ENCODE results near the gene CNDP2.
A peak's percentile ranks its signal among the peaks of the same experiment; 100 is the strongest.

Gene CNDP2

DNA sequence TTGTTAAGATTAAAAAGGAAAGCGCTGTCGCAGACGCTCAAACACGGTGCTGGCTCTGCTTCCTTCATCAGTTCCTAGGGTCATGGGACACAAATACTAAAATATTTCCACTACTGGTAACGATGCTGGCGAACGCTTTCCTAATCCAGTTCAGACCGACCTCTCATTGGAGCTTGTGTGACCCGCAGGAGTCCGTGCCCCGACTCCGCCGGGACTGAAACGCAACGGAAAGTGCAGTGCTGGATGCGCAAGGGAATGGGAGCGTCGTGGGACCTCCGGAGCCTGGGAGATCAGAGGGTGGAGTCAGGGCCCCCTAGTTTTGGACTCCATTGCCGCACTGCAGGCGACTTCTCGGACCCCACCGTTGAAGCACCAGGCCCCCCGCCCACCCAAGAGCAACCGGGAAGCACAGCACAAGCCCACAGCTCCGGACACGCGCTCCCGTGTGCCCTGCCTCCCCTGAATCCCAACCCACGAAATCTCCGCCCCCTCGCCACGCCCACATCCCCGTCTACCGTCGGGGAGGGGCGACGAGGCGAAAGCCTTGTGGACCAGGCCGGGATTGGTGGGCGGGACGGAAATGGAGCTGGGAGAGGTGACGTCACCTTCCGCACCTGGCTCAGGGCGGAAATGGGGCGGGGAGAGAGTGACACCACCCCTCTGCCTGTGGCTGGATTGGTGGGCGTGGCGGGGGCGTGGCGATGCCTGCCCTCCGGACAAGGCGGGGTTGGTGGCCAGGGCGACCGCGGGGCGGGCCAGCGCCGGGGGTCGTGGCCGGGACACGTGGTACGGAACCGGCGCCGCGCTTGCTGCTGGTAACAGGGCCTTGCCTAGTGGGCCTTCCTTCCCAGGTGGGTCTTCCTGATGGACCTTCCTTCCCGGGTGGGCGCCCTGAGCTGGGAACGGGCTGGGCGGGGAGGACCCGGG, at the start of gene CNDP2:
Gene CNDP2, plus strand, starts transcription at position 783 of the 927 bp plus-strand sequence. CDS start 3,611 bp downstream, outside the sequence.
- DNase-seq (ENCODE audit: low spot score), result peak; percentile 99

DNA sequence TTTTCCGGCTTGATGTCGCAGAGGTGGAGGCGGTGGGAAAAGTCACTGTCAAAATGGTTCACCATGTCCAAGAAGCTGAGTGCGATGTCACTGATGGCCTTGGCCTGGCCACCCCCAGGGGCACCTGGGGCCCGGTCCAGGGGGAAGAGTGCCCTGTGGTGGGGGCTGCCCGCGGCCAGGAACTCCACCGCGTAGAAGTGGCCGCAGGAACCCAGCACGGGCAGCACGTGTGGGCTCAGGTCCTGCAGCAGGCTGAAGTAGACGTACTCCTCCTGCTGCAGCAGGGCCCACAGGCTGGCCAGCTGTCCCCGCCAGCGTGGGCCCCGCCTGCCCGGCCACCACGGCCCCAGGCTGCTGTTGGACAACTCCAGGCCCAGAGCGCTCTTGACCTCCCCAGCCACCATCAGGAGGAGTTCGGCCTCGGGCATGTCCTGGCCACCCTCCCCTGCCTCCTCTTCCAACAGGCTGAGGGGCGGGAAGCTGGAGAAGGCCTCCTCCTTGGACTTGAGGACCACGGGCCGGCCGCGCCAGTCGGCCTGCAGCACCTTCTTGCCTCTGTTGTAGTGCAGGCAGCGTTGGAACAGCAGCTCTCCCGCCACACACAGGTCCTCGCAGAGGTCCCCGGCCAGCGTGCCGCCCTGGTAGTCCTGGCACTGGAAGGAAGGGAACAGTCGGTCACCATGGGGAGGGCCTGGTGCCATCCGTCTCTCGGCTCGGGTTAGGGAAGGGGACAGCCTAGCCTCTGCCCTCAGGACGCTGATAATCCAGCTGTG, 49.3 kb upstream of the CNDP2 start:
- DNase-seq (ENCODE audit: low spot score), result no peak

DNA sequence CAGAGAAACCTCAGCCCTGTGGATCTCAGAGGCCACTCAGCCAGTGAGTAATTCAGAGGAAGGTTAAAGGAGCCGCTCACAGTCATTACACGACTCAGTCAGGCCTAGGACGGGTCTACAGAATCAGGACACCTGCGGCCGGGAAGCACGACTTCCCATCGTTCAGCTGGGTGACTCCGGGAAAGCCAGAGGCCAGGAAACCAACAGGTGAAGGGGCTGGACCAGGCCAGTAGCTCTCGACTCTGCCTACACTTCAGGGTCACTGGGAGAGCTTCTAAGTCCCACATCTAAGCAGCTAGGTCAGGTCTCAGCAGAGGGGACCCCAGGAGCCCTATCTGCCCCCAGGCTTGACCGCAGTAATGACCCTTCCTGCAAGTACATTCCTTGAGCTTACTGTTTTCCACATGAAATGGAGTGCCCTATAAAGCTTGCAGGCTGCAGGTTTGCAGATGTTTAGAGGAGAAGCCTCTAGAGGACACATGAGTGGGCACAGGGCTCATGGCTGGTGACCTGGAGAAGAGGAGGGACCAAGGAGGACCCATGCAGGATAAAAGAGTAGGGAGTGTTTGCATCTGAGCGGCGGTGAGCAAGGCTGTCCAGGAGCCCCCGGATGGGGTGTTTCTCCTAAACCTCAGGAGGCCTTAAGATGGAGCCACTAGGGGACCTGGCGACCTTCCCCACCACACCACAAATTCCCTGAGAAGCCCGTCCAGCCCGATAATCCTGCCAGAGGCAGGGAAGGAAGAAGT, 48.6 kb upstream of the CNDP2 start:
- no peak for DNase-seq (ENCODE audit: low spot score)

DNA sequence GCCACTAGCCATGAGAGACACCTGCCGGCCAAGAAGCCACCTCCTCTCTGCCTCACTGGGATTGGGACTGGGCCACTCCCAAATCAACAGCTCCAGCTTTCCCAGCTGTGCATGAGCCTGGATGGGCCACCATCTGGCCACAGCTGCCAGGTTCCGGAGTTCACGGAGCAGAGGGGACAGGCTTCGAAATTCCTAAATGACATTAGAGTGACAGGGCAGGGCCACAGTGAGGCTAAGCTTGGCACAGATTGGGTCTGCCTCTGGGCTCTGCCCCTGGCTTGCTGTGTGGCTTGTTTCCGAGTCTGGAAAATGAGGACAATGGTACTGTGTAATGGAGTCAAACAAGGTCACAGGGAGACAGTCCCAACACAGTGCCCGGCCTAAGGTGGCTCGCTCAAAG, 45.5 kb upstream of the CNDP2 start:
- no peak for DNase-seq (ENCODE audit: low spot score)

DNA sequence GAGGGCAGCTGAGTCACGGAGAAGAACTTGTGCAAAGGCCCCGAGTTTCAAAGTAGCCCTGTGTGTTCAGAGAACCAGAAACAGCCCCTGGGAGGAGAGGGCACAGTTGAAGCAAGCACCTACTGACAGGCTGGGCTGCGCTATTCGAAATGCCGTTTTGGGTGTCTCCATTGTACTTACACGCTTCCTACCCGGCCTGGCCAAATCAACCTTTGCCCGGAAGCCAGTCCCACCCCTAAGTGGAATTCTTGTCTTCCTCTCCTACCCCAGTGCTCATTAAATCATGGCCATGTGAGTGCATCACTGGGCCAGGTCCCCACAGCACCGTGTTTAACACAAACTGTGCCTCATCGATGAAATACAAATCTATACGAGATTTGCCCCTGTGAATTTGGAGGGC, 45.0 kb upstream of the CNDP2 start:
- DNase-seq (ENCODE audit: low spot score), result no peak

DNA sequence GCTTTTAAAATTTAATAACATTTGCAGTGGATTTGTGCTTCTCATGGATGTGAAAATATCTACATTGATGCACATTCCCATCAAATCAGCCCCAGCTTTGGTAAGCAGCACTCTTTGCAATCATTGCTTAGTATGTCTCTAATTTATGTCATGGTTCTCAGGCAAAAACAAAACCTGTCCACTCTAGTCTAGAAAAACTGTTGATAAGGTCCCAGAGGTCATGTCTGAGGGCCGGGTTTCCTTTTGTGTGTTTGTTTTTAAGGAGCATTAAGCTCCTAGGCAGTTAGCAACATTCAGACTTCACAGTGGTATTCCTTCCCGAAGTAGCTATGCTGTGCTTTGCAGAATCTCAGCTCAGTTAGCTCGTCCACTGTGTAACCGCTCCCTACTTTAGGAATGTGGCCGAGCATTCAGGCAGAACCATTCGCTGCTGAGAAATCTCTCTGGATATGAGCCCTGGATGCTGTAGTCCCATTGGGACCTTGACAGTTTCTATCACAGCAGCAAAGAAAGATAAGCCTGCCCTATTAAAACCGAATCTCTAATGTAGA, 43.1 kb upstream of the CNDP2 start:
- DNase-seq (ENCODE audit: low spot score), result no peak

DNA sequence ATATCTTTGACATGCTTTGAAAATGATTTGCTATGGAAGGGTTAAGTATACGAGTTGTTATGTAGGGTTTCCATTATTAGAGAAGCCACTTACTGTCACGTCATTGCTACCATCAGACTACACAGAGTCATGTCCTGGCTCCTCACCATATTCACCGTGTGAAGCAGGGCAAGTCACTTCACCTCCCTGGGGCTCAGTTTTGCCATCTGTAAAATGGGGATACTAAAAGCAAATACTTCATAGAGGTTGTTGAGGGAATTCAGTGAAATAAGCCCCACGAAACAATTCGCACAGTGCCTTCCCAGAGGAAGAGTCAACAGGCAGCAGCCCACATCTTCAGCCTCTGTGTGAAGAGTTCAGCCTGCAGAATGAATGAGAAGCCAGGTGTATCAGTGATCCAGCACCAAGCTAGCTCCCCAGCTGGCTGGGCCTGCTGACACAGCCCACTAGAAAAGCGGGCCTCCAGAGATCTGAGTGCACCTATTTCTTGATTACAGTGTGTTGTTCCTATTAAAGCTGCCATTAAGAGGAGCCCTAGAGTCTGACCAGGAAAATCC, 42.4 kb upstream of the CNDP2 start:
- DNase-seq (ENCODE audit: low spot score), result no peak

DNA sequence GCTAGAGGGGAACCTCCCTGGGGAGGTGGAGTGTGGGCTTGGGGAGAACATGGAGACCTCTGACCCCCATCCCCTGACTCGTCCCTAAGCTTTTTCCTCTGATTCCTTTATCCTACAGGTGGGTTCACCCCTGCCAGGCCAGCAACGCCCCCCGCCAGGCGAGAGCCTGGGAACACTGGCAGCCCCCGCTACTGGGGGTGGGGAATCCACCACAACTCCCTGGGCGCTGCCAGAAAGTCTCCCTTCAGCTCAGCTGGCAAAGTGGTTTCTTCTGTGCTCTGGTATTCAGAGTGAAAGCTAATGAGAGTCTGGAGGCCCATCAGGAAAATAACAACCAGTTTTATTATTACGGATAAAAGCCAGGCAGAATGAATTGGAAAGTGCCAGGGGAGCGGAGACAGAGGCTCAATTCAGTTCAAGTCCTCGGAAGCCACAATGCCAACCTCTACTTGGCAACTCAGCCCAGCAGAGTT, 41.8 kb upstream of the CNDP2 start:
- no peak for DNase-seq (ENCODE audit: low spot score)

DNA sequence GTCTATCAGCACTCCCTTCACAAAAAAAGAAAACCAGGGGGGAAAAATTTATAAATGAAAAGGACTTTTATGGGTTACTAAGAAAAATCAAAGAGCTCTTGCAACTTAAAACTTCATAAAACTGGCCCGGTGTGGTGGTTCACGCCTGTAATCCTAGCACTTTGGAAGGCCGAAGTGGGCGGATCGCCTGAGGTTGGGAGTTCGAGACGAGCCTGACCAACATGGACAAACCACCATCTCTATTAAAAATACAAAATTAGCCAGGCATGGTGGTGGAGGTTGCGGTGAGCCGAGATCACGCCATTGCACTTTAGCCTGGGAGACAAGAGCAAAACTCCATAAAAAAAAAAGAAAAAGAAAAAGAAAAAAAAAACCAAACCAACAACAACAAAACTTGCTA, 40.8 kb upstream of the CNDP2 start:
- DNase-seq (ENCODE audit: low spot score), result no peak

DNA sequence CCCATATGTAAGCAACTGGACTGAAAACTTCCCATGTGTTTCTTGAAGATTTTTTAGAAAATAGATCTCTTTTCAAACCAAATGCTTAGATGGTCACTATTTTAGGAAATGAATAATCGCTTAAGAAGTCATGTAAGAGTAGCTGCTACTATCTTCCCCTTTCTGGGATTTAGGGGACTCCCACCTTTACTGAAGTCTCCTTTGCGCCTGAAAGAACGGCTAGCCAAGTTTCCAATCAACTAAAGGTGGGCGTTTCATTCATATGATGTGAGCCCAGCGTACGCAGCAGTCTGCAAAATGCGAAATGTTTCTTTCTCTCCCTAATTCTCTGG, 40.2 kb upstream of the CNDP2 start:
- no peak for DNase-seq (ENCODE audit: low spot score)

DNA sequence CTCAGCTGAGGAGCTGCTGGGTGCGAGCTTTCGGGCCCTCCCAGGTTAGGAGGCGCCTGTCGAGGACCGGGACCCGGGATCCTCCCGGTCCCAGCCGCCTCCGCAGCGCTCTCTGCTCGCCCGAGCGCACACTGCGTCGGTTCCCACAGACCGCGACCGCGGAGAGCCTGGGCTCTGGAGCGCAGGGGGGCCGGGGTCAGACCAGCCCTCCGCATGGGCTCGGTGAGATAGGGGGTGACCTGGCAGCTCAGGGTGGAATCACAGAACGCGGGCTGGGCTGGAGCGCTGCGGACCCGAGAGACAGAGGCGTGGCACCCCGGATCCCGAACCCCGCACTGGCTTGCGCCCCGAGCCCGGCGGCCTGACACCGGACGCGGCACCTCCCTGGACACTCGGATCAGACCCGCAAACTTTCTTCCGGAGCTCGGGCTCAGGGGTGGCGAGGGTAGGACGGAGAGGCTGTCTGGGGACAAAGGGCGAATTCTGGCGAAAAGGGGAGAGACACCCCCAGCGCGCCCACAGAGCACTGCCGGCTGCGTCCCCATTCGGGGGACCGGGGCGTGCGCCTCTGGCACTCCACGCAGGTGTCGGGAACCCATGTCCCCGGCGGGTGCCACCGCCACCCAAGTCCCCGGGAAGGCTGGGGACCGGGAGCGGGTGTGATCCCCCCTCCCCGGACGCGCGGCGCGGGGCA, 39.7 kb upstream of the CNDP2 start:
- DNase-seq (ENCODE audit: low spot score), result no peak

DNA sequence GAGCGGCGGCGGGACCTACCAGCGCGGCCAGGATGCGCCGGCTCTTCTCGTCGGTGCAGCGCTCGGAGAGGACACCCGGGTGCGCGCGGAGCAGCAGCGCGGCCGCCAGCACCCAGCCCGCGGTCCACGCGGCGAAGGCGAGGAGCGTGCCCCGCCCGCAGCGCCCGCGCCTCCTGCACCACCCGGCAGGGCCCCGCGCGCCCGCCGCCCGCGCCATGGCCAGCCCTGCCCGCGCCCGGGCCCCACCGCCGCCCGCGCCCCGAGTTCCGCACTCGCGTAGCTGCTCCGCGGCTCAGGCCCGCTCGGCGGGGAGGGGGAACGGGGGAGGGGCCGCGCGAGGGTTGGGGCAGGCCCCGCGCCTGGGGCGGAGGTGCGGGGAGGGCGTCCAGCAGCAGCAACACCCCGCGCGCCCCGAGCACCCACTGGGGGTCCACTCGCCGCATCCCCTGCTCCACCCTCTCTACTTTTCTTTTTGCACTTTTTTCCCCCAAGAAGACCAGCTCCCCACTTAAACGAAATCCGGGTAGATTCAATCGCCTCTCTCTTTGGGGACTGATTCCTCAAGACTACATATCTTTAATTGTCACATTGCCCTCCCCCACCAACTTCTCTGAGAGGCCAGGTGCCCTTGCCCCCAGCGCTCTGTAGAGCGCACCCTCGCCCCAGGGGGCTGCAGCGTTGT, 39.0 kb upstream of the CNDP2 start, which contains the start of gene DIPK1C:
Gene DIPK1C, minus strand, starts transcription at position 266 of the 682 bp plus-strand sequence. Its CDS starts 49 bp downstream, at position 217.
- no peak for DNase-seq (ENCODE audit: low spot score)

DNA sequence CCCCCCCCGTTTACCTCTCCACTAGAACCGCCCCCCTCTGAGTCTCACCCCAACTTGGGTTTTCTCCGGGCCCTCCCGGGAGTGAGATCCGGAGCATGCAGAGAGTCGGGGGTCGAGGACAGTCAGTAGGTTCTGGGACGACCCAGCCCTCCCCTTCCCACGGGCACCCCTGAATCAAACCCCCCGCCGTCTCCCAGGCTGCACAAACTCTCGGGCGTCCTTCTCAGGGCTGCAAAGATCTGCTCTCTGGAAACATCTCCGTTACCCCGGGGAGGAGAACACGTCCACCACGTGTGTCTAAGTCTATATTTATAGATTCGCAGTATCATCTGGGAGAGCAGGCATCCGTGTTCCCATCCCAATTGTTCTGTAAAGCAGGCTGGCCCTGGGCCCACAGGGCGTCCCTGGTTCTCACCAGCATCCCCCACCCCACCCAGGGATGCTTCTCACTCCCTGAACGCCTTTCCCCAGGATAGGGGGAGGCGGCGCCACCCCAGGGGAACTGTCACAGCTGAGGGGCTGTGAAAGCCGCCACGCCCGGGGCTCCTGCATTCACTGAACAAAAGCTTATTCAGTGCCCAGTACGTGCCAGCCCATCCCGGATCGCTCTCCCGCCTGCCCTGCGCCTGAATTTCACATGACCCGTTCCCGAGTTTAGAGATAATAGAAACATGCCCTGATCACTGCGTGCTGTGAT, 38.3 kb upstream of the CNDP2 start:
- DNase-seq (ENCODE audit: low spot score), result peak; percentile 48

DNA sequence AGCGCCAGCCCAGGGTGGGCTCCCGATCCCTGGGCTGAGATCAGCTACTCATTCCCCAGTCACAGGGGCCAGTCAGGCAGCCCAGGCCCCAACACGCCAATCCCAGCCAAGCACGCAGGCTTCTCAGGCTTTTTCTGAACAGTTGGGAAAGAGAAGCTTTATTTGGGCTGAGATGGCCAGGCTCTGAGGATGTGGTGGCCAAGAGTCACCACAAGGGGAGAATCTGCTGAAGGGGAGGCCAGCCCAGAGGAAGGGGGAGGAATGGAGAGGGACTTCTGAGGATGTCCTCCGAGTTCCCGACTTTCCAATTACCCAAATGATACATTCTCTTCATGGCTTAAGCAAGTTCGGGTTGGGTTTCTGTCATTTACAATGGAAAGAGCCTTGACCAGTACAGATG, 36.3 kb upstream of the CNDP2 start:
- no peak for DNase-seq (ENCODE audit: low spot score)

DNA sequence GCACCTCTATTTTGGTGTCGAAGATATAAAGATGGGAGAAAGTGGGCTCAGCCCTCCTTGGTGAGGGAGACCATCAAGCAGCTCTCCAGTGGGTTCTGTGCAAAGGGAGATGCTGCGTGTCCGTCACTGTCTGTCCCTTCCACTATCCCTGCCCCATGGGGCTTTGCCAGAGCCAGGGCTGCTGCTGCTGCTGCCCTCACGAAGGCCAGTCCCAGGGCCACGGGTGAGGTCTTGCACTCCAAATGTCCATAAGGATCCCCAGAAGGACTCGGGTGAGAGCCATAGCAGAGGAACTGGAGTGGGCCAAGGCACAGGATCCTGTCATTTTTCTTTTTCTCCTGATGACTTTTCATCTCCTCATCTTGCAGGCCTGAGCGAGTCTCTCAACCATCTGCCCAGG, 35.3 kb upstream of the CNDP2 start:
- no peak for DNase-seq (ENCODE audit: low spot score)

DNA sequence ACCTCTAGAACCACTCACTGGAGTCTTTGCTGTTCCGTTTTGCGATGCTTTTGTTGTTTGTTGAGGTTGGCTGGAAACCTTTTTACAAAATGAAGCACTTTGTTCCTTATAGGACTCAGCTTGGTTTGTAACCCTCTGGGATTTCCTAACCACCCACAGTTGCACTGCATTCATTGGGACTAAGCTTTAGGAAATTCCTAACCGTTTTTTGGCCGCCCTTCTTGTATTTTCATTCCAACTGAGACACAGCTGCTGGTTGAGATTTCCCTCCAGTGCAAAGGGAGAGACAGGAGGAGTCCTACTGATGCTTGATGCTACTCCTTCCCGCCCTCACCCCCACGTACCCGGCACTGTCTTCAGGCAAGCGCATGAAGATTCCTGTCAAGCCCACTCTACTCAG, 32.9 kb upstream of the CNDP2 start:
- DNase-seq (ENCODE audit: low spot score), result no peak

DNA sequence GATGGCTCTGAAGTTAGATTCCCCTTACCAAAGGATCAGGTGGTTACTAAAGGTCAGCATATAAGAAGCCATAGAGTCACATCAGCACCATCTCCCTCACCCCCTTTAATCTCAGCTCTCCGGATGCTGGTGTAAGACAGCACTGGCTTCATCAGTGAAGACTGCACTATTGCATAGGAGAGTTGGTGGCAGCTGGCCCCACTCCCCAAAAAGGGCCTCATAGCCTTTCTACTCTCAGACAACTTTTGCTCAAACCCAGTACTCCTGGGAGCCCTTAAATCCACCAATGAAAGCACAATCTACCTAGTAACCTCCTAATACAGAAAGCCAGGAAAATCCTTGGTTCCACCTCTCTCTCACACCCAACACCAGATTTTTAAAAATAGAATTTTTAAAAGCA, 32.2 kb upstream of the CNDP2 start:
- DNase-seq (ENCODE audit: low spot score), result no peak

DNA sequence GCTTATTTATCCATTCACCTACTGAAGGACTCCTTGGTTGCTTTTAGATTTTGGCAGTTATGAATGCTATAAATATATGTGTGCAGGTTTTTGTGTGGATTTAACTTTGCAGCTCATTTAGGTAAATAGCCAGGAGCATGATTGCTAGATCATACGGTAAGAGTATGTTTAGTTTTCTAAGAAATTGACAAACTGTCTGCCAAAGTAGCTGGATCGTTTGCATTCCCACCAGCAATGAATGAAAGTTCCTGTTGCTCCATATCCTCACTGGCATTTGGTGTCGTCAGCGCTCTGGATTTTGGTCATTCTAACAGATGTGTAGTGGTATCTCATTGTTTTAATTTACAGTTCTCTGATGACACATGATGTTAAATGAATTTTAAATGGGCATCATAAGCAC, 30.4 kb upstream of the CNDP2 start:
- no peak for DNase-seq (ENCODE audit: low spot score)

DNA sequence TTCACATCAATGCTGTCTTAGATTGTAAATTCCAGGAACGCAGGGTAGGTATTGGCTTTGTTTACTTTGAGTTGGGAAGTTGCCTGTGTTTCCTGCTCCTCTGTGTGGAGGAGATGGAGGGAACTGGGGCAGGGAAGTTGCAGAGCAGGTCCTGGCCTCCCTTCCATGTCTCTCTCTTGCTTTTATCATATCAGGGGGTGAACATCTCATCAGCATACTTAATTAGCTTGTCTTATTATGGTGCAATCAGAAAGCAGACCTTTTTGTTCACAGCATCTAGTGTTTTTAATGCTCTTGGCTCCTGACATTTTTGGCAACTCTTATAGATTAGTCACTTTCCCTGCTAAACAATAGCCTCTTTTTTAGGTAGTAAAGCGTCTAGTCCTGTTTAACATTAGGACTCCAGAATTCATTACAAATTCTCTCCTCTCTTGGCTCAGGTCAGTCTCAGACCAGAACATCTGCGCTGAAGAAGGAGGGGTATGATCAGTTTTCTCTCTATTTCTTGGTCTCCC, 27.6 kb upstream of the CNDP2 start:
- peak; percentile 72 for DNase-seq (ENCODE audit: low spot score)

DNA sequence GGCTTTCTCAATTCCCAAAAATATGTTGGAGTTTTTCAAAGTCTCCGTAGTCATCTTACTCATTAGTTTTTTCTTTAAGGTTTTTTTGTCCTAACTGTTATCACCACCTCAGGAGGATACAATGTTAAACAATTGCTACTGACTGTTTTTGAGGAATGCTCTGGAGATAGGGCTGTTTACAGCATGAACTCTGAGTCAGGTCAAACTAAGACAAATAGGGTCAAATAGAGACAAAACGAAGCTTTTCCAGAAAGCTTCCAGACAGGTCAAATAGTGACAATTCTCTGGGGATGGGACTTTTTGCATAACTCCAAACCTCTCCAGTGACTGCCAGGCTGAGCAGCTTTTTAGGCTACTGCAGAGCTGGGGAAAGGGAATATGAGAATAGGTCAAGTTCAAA, 23.9 kb upstream of the CNDP2 start:
- DNase-seq (ENCODE audit: low spot score), result no peak

All from COLO829 (cell line).